GM12878 (cell line): ENCODE results near the gene ZNF689. TPM values are rescaled to one million over a fixed set of nuclear protein-coding genes. Genes with fewer than 3 reads are reported as not detected.
"Not testable (repeated sequence)": the region's sequence is repeated elsewhere in the genome, so short reads cannot be mapped to it uniquely, and the experiment has no call there.

Source experiments
- ATAC-seq: fragments of 200-7000 bp; cut with Tn5 transposase; 3 replicates; pipeline ENCODE4 v1.9.1; 2020; ENCODE audit warnings: mild to moderate bottlenecking, moderate library complexity
- BruUV-seq: library from RNA; stranded (reverse); fragments of 400-500 nt; replicated peaks from 2 replicates; lab custom pipeline; 2021; lab: Mats Ljungman, UMichigan
- CTCF ChIA-PET: fragments of 300-600 bp; sonication (Branson Sonifier 250); formaldehyde crosslinking; extraction: SDS; loops from one replicate; lab custom pipeline; 2021; ENCODE audit warnings: inconsistent platforms; lab: Yijun Ruan, JAX
- POLR2A ChIA-PET: fragments of 350-600 bp; formaldehyde crosslinking; extraction: SDS; loops from one replicate; lab custom pipeline; 2021; ENCODE audit warnings: inconsistent platforms; lab: Charles Lee
- RAD21 ChIA-PET: fragments of 300-600 bp; sonication (Branson Sonifier 250); formaldehyde crosslinking; loops from one replicate; lab custom pipeline; 2023; ENCODE audit warnings: antibody characterized with exemption; ENCODE audit not compliant: unreplicated experiment; lab: Charles Lee
- SMC1A ChIA-PET: fragments of 300-600 bp; sonication (Branson Sonifier 250); formaldehyde crosslinking; loops from one replicate; lab custom pipeline; 2023; ENCODE audit not compliant: unreplicated experiment, uncharacterized antibody; lab: Charles Lee
- DNase-seq: peaks from one replicate; pipeline ENCODE4 v3.0.0-alpha.2; 2011; ENCODE audit warnings: low read depth, low spot score
- FAIRE-seq: peaks from 3 replicates; lab custom pipeline; 2011; peaks lifted over from hg19 to GRCh38; lab: Jason Lieb, UNC
- H2AFZ ChIP-seq: 2 replicates; pipeline ENCODE4 v1.6.0; 2011; ENCODE audit warnings: low read depth, low read length, control low read depth; ENCODE audit not compliant: control insufficient read depth
- H3K27ac ChIP-seq: 2 replicates; pipeline ENCODE4 v1.5.1; 2011; ENCODE audit warnings: control low read depth; ENCODE audit not compliant: control insufficient read depth, insufficient read depth
- H3K27me3 ChIP-seq, 2 experiments: replicated peaks in 1 of 2; 2 replicates each; pipeline versions ENCODE4 v1.6.0 to v1.6.1; 2011; ENCODE audit warnings: low read length in 1 of 2; ENCODE audit not compliant: control insufficient read depth in 2 of 2, insufficient read depth in 2 of 2
- H3K36me3 ChIP-seq, 2 experiments: 2 replicates each; pipeline ENCODE4 v1.5.1; 2011; ENCODE audit warnings: low read length in 1 of 2; ENCODE audit not compliant: control insufficient read depth in 2 of 2, insufficient read depth in 2 of 2
- H3K4me1 ChIP-seq: 2 replicates; pipeline ENCODE4 v1.6.1; 2011; ENCODE audit warnings: mild to moderate bottlenecking, low read length, moderate library complexity, mixed read lengths; ENCODE audit not compliant: control insufficient read depth, insufficient read depth
- H3K4me2 ChIP-seq: 2 replicates; pipeline ENCODE4 v1.6.0; 2011; ENCODE audit warnings: control low read depth; ENCODE audit not compliant: control insufficient read depth, insufficient read depth
- H3K4me3 ChIP-seq: fragments of 200-600 bp; sonication (generic); 2 replicates; pipeline ENCODE4 v1.5.1; 2016
- H3K79me2 ChIP-seq: 2 replicates; pipeline ENCODE4 v1.6.0; 2011; ENCODE audit warnings: low read length; ENCODE audit not compliant: control insufficient read depth, insufficient read depth
- H3K9ac ChIP-seq: 2 replicates; pipeline ENCODE4 v1.8.0; 2011; ENCODE audit warnings: low read length, control low read depth, mixed read lengths; ENCODE audit not compliant: control insufficient read depth, insufficient read depth
- H3K9me3 ChIP-seq: replicated peaks from 3 replicates; pipeline ENCODE4 v1.5.1; 2011; ENCODE audit warnings: mild to moderate bottlenecking, low read length; ENCODE audit not compliant: control insufficient read depth, insufficient read depth
- H4K20me1 ChIP-seq: 2 replicates; pipeline ENCODE4 v1.6.0; 2011; ENCODE audit not compliant: control insufficient read depth, insufficient read depth
- BRCA1 ChIP-seq: IDR thresholded peaks from 2 replicates; pipeline ENCODE4 v1.6.1; 2011; ENCODE audit warnings: low read depth, low read length, improper control_type of control experiment
- PBX3 ChIP-seq: IDR thresholded peaks from 2 replicates; pipeline ENCODE4 v1.6.1; 2011; ENCODE audit warnings: mild to moderate bottlenecking, low read depth, low read length, moderate library complexity; ENCODE audit not compliant: insufficient replicate concordance
- POU2F2 ChIP-seq: IDR thresholded peaks from 3 replicates; pipeline ENCODE4 v1.6.1; 2011; ENCODE audit warnings: low read depth, mild to moderate bottlenecking, low read length, borderline replicate concordance
- RAD51 ChIP-seq: fragments of 450-650 bp; IDR thresholded peaks from 2 replicates; pipeline ENCODE4 v1.6.1; 2016; ENCODE audit warnings: moderate library complexity, mild to moderate bottlenecking, inconsistent platforms
- SIX5 ChIP-seq: IDR thresholded peaks from 2 replicates; pipeline ENCODE4 v1.6.1; 2011; ENCODE audit warnings: mild to moderate bottlenecking, low read depth, low read length, moderate library complexity; ENCODE audit not compliant: severe bottlenecking
- SRF ChIP-seq, 2 experiments: IDR thresholded peaks; 2 replicates each; pipeline ENCODE4 v1.6.1; 2011; ENCODE audit warnings: low read depth in 2 of 2, low read length in 2 of 2, mild to moderate bottlenecking in 1 of 2, moderate library complexity in 1 of 2
- ZBTB40 ChIP-seq: fragments of 450-650 bp; IDR thresholded peaks from 2 replicates; pipeline ENCODE4 v1.6.1; 2016; ENCODE audit warnings: mild to moderate bottlenecking, moderate library complexity, borderline replicate concordance
- ZNF207 ChIP-seq: fragments of 450-650 bp; IDR thresholded peaks from 2 replicates; pipeline ENCODE4 v1.6.1; 2014; ENCODE audit warnings: antibody characterized with exemption, mild to moderate bottlenecking, borderline replicate concordance
- ZNF384 ChIP-seq: IDR thresholded peaks from 2 replicates; pipeline ENCODE4 v1.6.1; 2012; ENCODE audit warnings: low read depth, mild to moderate bottlenecking, low read length, improper control_type of control experiment, borderline replicate concordance
- ZNF622 ChIP-seq: fragments of 450-650 bp; IDR thresholded peaks from 2 replicates; pipeline ENCODE4 v1.6.1; 2017; ENCODE audit warnings: mild to moderate bottlenecking, inconsistent platforms
- WGBS: methylation state at CpG from one replicate; pipeline ENCODE4 v1.1.6; 2016; ENCODE audit warnings: low lambda C conversion rate; ENCODE audit not compliant: insufficient replicate concordance, insufficient coverage; ENCODE audit errors: missing lambda C conversion rate; 5-methylcytosine and 5-hydroxymethylcytosine counted together
- in situ Hi-C: fragments of 300-500 bp; cut with MboI; formaldehyde crosslinking; loops from 9 replicates; pipeline ENCODE4 v1.14.3; 2018; ENCODE audit warnings: mixed read lengths
- intact Hi-C: fragments of 100-400 bp; cut with micrococcal nuclease; formaldehyde crosslinking; loops from one replicate; pipeline ENCODE4 v1.14.2; 2022; ENCODE audit not compliant: unreplicated experiment
- polyA plus RNA-seq, 11 experiments: library from polyadenylated mRNA; depleted of rRNA in 4 of 11; unstranded in 6 of 11; stranded (reverse) in 5 of 11; fragments of >200 nt; fragmentation: Nextera tagmentation in 4 of 11; fragmentation: Illumina TruSeq in 1 of 11; extraction: Ambion mirVana in 4 of 11; extraction: Trizol in 1 of 11; gene quantifications; 1 replicate in 1 of 11; 2 replicates in 10 of 11; pipeline versions ENCODE4 v1.2.1 to v1.2.3, GENCODE V29; 2011 to 2016; ENCODE audit warnings: inconsistent platforms in 2 of 11, missing spikeins in 2 of 11, low read depth in 1 of 11
- total RNA-seq, 4 experiments: library from RNA; depleted of rRNA in 3 of 4; stranded (reverse); fragments of >200 nt in 3 of 4; fragmentation: Illumina TruSeq in 1 of 4; extraction: Trizol in 1 of 4; gene quantifications; 2 replicates each; pipeline versions ENCODE4 v1.2.1 to v1.2.3, GENCODE V29; 2013 to 2021

Gene ZNF689
- total and polyA plus RNA-seq, 10 of the 15 experiments (the other 5 are each of a cell fraction or from before 2014, with no cell fraction given) = 4.7 to 13.2 (median 8.5) TPM

- in situ Hi-C loops = no loop called here
- no peaks in the 10 kb centered on the region for H3K79me2 ChIP-seq
- no peak for ATAC-seq
- ChIA-PET POLR2A (interaction anchor here (0.6 to 1.0 kb wide), 6 partner anchors 9 to 101 kb away, joined by 3 to 9 read pairs (median 5); no protein-coding TSS in a partner anchor), CTCF (interaction anchor here (0.6 to 2.0 kb wide), 5 partner anchors 16 to 163 kb away, joined by 3 to 4 read pairs (median 3); partner anchors contain the start of gene DCTPP1), SMC1A (interaction anchor here (0.8 to 8.6 kb wide), 5 partner anchors 16 to 161 kb away, joined by 3 to 64 read pairs (median 3); partner anchors contain the start of gene DCTPP1), RAD21 (no interaction called here)
- H3K4me2 ChIP-seq = no peak overlapping the region
- no peak for FAIRE-seq
- H2AFZ ChIP-seq = no peak overlapping the region
- no peaks in the 10 kb centered on the region for H3K4me1 ChIP-seq
- H3K9ac ChIP-seq = no peak overlapping the region
- no peak for DNase-seq
- no peaks in the 10 kb centered on the region for H3K9me3 ChIP-seq
- no peak overlapping the region for H3K27ac ChIP-seq
- no peaks in the 10 kb centered on the region for H3K27me3 ChIP-seq
- H4K20me1 ChIP-seq = no peaks in the 10 kb centered on the region
- no TSS peak for BruUV-seq
- intact Hi-C loops = no loop called here
- WGBS = 78% methylated on average over 4 of the region's 4 CpGs
- no peak for TF ChIP-seq BRCA1
- TF ChIP-seq SIX5 = no peak
- no peak for TF ChIP-seq RAD51
- no peak for TF ChIP-seq SRF (IDR thresholded peaks at IDR 0.05; ENCODE audit: low read depth in 2 of 2, low read length in 2 of 2)
- TF ChIP-seq ZNF207 = no peak
- no peak for TF ChIP-seq PBX3
- no peak for TF ChIP-seq ZNF622
- no peak for TF ChIP-seq POU2F2
- no peak for TF ChIP-seq ZBTB40
- no peak for TF ChIP-seq ZNF384
- H3K36me3 ChIP-seq = no peaks in the 10 kb centered on the region; a peak in 1 of 4 replicates
- no peak overlapping the region for H3K4me3 ChIP-seq
Observed at GRCh38 chr16:30592871-30593270, 17.3 kb downstream of the ZNF689 start.

GRCh38 chr16:30590869-30591268 lies 19.3 kb downstream of the ZNF689 start:
- DNase-seq, intact Hi-C loops, ATAC-seq, H2AFZ ChIP-seq, CTCF ChIA-PET, H4K20me1 ChIP-seq, H3K9me3 ChIP-seq, H3K36me3 ChIP-seq, in situ Hi-C loops, BruUV-seq, H3K27ac ChIP-seq, H3K4me2 ChIP-seq, H3K4me3 ChIP-seq, FAIRE-seq, H3K9ac ChIP-seq, H3K27me3 ChIP-seq, H3K4me1 ChIP-seq: not testable (repeated sequence)
- 99% methylated on average over 9 of the region's 9 CpGs for WGBS
- RAD21 ChIA-PET = interaction anchor here (0.8 kb wide), 1 partner anchor 25 kb away, joined by 3 read pairs; no protein-coding TSS in a partner anchor
- peaks cover 15% of the 10 kb centered on the region for H3K79me2 ChIP-seq
- SMC1A ChIA-PET = interaction anchor here (0.6 to 0.8 kb wide), 2 partner anchors 93 to 499 kb away, joined by 3 read pairs; no protein-coding TSS in a partner anchor
- POLR2A ChIA-PET = interaction anchor here (0.6 to 1.0 kb wide), 2 partner anchors 39 to 59 kb away, joined by 3 to 4 read pairs; no protein-coding TSS in a partner anchor
